Sigmoid colon (tissue), 7 donors: ENCODE data around the gene DDB1. TPM values are rescaled to one million over a fixed set of nuclear protein-coding genes. Genes with fewer than 3 reads are reported as not detected.

Source experiments
- DNase-seq: peaks from one replicate; pipeline ENCODE4 v3.0.0-alpha.2; 2019
- H3K27ac ChIP-seq, 4 donors: fragments of 200-600 bp; sonication (generic); one replicate each; pipeline ENCODE4 v1.5.1; 2016 to 2019; ENCODE audit warnings: mild to moderate bottlenecking in 1 of 4
- H3K27me3 ChIP-seq, 3 donors: fragments of 200-600 bp; sonication (generic); one replicate each; pipeline ENCODE4 v1.5.1; 2019; ENCODE audit warnings: mild to moderate bottlenecking in 1 of 3
- H3K36me3 ChIP-seq, 4 donors: fragments of 200-600 bp; sonication (generic); one replicate each; pipeline ENCODE4 v1.5.1; 2016 to 2019
- H3K4me1 ChIP-seq, 4 donors: fragments of 200-600 bp; sonication (generic); one replicate each; pipeline ENCODE4 v1.5.1; 2017 to 2019
- H3K4me3 ChIP-seq, 4 donors: fragments of 200-600 bp; sonication (generic); one replicate each; pipeline ENCODE4 v1.5.1; 2017 to 2019; ENCODE audit warnings: mild to moderate bottlenecking in 2 of 4, moderate library complexity in 1 of 4
- H3K9me3 ChIP-seq, 4 donors: fragments of 200-600 bp in 3 of 4; sonication (generic) in 3 of 4; one replicate each; pipeline versions ENCODE4 v1.5.1 to v1.6.1; 2013 to 2019
- EP300 ChIP-seq, 4 donors: sonication (generic); formaldehyde crosslinking; IDR thresholded peaks; one replicate each; pipeline ENCODE4 v1.6.1; 2017; ENCODE audit warnings: antibody characterized with exemption in 4 of 4
- POLR2A ChIP-seq, 2 donors: fragments of 450-650 bp; IDR thresholded peaks; one replicate each; pipeline ENCODE4 v1.6.1; 2016; ENCODE audit warnings: antibody characterized with exemption in 2 of 2, mild to moderate bottlenecking in 2 of 2, moderate library complexity in 2 of 2
- POLR2AphosphoS5 ChIP-seq, 4 donors: sonication (generic); formaldehyde crosslinking; IDR thresholded peaks; one replicate each; pipeline ENCODE4 v1.6.1; 2017; ENCODE audit warnings: antibody characterized with exemption in 4 of 4
- WGBS, 2 donors: extraction: QIAGEN DNeasy Blood & Tissue Kit; methylation state at CpG; one replicate each; pipeline ENCODE4 v1.1.7; 2013; 5-methylcytosine and 5-hydroxymethylcytosine counted together
- intact Hi-C: fragments of 100-400 bp; cut with DNase I; formaldehyde crosslinking; loops from one replicate; pipeline ENCODE4 v1.15.1; 2023
- polyA plus RNA-seq, 3 donors: library from polyadenylated mRNA; stranded (reverse); fragments of 200-250 nt; gene quantifications; one replicate each; pipeline ENCODE4 v1.2.3, GENCODE V29; 2013
- total RNA-seq, 4 donors: library from RNA; depleted of rRNA; stranded (reverse); fragments of >200 nt; gene quantifications; one replicate each; pipeline ENCODE4 v1.1.0, GENCODE V29; 2016
- TF ChIP-seq, protein P1 (sequence below), 4 experiments: fragments of 450-650 bp in 3 of 4; fragments of 200-600 bp in 1 of 4; IDR thresholded peaks; one replicate each; pipeline ENCODE4 v1.5.1; 2016 to 2019; ENCODE audit warnings: antibody characterized with exemption in 4 of 4, mild to moderate bottlenecking in 3 of 4, moderate library complexity in 2 of 4
- donor health status: healthy with polysubstance abuse.
- donor health status: Bipolar disorder and iron deficiency.
- donor health status: healthy.

DDB1 gene
- total and polyA plus RNA-seq, 7 donors: 68.2 to 120 (median 103) TPM

DNA sequence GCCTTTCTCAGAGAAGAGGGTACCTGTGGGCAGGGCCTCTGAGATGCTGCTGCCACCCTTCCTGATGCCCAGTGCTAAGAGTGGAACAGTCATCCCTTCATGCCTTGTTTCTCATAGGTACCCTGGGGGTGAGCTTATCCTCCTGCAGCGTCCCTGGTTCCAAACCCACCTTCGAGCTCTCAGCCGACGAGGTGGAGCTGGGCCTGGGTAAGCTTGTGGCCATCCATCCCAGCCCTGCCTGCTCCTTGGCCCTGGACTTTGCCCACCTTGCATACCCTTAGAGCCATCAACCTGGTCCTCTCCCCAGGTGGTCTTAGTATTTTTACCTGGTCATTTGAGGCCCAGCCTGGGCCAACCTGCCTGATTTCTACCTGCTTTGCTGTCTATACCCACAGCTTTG, 8.8 kb upstream of the DDB1 start:
- intact Hi-C loops: no loop called here
- no peaks in the 10 kb centered on the region for H3K27me3 ChIP-seq
- no peak overlapping the region for H3K27ac ChIP-seq
- H3K4me1 ChIP-seq: no peaks in the 10 kb centered on the region
- H3K4me3 ChIP-seq: no peak overlapping the region
- 92 to 99% methylated on average over 4 of the region's 4 CpGs for WGBS, 2 donors
- no peak for DNase-seq
- TF ChIP-seq POLR2A (IDR thresholded peaks at IDR 0.05) (no peak), EP300 (IDR thresholded peaks at IDR 0.05) (no peak), POLR2AphosphoS5 (IDR thresholded peaks at IDR 0.05) (no peak)
- TF ChIP-seq, protein P1, sequence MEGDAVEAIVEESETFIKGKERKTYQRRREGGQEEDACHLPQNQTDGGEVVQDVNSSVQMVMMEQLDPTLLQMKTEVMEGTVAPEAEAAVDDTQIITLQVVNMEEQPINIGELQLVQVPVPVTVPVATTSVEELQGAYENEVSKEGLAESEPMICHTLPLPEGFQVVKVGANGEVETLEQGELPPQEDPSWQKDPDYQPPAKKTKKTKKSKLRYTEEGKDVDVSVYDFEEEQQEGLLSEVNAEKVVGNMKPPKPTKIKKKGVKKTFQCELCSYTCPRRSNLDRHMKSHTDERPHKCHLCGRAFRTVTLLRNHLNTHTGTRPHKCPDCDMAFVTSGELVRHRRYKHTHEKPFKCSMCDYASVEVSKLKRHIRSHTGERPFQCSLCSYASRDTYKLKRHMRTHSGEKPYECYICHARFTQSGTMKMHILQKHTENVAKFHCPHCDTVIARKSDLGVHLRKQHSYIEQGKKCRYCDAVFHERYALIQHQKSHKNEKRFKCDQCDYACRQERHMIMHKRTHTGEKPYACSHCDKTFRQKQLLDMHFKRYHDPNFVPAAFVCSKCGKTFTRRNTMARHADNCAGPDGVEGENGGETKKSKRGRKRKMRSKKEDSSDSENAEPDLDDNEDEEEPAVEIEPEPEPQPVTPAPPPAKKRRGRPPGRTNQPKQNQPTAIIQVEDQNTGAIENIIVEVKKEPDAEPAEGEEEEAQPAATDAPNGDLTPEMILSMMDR (IDR thresholded peaks at IDR 0.05): no peak
- H3K36me3 ChIP-seq: peaks cover 0 to 11% (median 3%) of the 10 kb centered on the region in 4 donors
- H3K9me3 ChIP-seq: no peaks in the 10 kb centered on the region

- no peaks in the 10 kb centered on the region for H3K27me3 ChIP-seq
- WGBS, 2 donors: 97 to 99% methylated on average over 2 of the region's 2 CpGs
- intact Hi-C loops: no loop called here
- TF ChIP-seq POLR2A (IDR thresholded peaks at IDR 0.05): no peak
- TF ChIP-seq, protein P1 (IDR thresholded peaks at IDR 0.05): no peak
- TF ChIP-seq EP300 (IDR thresholded peaks at IDR 0.05): no peak
- TF ChIP-seq POLR2AphosphoS5 (IDR thresholded peaks at IDR 0.05): no peak
- peaks cover 0 to 2% (median 0%) of the 10 kb centered on the region in 4 donors for H3K4me1 ChIP-seq
- no peaks in the 10 kb centered on the region for H3K9me3 ChIP-seq
- H3K27ac ChIP-seq: no peak overlapping the region
- H3K4me3 ChIP-seq: no peak overlapping the region
- H3K36me3 ChIP-seq: peaks cover 0 to 6% (median 3%) of the 10 kb centered on the region in 4 donors
- DNase-seq: peak; percentile 21
Measured at GRCh38 chr11:61340979-61341378, 8.1 kb upstream of the DDB1 start.

DNA sequence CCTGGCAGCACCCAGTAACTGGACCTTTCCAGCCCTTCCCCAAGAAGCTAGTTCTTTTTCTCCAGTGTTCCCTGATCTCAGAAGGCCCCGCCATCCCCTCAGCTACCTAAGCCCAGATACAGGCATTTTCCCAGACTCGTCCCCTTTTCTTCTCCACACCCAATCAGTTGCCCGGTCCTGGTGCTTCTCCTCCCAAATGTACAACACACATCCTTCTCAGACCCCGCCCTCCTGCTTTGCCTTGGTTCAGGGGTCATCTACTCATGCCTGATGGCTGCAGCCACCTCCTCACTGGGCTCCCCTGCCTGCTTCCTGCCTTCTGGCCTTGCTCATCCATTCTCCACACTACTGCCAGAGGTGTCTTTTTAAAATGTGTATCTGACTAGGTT, 6.6 kb upstream of the DDB1 start:
- 84 to 90% methylated on average over 4 of the region's 4 CpGs for WGBS, 2 donors
- TF ChIP-seq, protein P1 (IDR thresholded peaks at IDR 0.05): no peak
- TF ChIP-seq POLR2AphosphoS5 (IDR thresholded peaks at IDR 0.05): no peak
- no peak for TF ChIP-seq EP300 (IDR thresholded peaks at IDR 0.05)
- no peak for TF ChIP-seq POLR2A (IDR thresholded peaks at IDR 0.05)
- no peak overlapping the region for H3K4me3 ChIP-seq
- no peak overlapping the region for H3K27ac ChIP-seq
- H3K36me3 ChIP-seq: peaks cover 0 to 6% (median 3%) of the 10 kb centered on the region in 4 donors
- H3K27me3 ChIP-seq: no peaks in the 10 kb centered on the region
- intact Hi-C loops: loop anchor here (10.0 kb wide), 1 partner anchor 435 kb away; the partner anchor contains the start of gene PRPF19
- peaks cover 0 to 5% (median 0%) of the 10 kb centered on the region in 4 donors for H3K4me1 ChIP-seq
- no peak for DNase-seq
- no peaks in the 10 kb centered on the region for H3K9me3 ChIP-seq

DNA sequence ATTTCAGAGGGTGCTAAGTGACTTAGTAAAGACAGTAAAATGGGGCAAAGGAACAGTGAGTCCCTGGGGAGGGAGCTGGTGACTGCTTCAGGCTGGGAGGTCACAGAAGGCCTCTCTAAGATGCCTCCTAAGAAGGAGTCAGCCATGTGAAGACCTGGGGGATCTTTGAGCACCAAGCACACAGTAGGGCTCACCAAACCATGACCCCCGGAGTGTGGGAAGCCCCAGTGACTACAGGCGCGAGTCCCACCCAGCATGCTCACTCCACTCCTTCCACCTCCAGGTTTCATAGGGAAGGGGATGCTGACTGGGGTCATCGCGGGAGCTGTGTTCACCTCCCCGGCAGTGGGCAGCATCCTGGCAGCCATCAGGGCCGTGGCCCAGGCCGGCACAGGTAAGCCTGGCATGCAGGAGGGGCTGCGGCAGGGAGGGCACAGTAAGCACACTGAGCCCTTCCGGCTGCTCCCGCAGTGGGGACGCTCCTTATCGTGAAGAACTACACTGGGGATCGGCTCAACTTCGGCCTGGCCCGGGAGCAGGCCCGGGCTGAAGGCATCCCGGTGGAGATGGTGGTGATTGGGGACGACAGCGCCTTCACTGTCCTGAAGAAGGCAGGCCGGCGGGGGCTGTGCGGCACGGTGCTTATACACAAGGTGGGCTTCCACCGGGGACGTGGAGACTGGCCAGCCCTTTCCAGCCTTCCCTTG, 6.0 kb upstream of the DDB1 start:
- TF ChIP-seq POLR2AphosphoS5 (IDR thresholded peaks at IDR 0.05) (no peak), EP300 (IDR thresholded peaks at IDR 0.05) (no peak), POLR2A (IDR thresholded peaks at IDR 0.05) (no peak)
- TF ChIP-seq, protein P1 (IDR thresholded peaks at IDR 0.05): no peak
- WGBS, 2 donors: 92 to 93% methylated on average over 26 of the region's 26 CpGs
- Histone ChIP-seq H3K4me1 (peaks cover 0 to 6% (median under 1%) of the 10 kb centered on the region in 4 donors), H3K27me3 (no peaks in the 10 kb centered on the region), H3K36me3 (peaks cover 0 to 6% (median 3%) of the 10 kb centered on the region in 4 donors), H3K4me3 (no peak overlapping the region), H3K27ac (no peak overlapping the region), H3K9me3 (no peaks in the 10 kb centered on the region)
- intact Hi-C loops: loop anchor here (10.0 kb wide), 1 partner anchor 434 kb away; the partner anchor contains the start of gene PRPF19
- DNase-seq: peak; percentile 21
